GM21619 (cell line): ENCODE results near the gene HOXC10.

Experiments
- ATAC-seq: cut with Tn5 transposase; IDR thresholded peaks from one replicate; pipeline ENCODE4 v1.9.1; 2021; ENCODE audit not compliant: unreplicated experiment

Gene HOXC10

GRCh38 chr12:53964315-53964713 lies 20.6 kb upstream of the HOXC10 start:
- no peak for ATAC-seq

GRCh38 chr12:53965281-53966084 lies 19.5 kb upstream of the HOXC10 start:
- no peak for ATAC-seq

GRCh38 chr12:53966085-53966384 lies 18.9 kb upstream of the HOXC10 start:
- no peak for ATAC-seq

- no peak for ATAC-seq
Observed at GRCh38 chr12:53966385-53967133, 18.4 kb upstream of the HOXC10 start.

- ATAC-seq, result no peak
Observed at GRCh38 chr12:53967421-53967925, 17.5 kb upstream of the HOXC10 start.

- no peak for ATAC-seq
Observed at GRCh38 chr12:53968214-53969127, 16.5 kb upstream of the HOXC10 start.

- no peak for ATAC-seq
Observed at GRCh38 chr12:53969588-53970259, 15.2 kb upstream of the HOXC10 start.

GRCh38 chr12:53970451-53970850 lies 14.5 kb upstream of the HOXC10 start:
- no peak for ATAC-seq

GRCh38 chr12:53971129-53971528 lies 13.8 kb upstream of the HOXC10 start:
- no peak for ATAC-seq

GRCh38 chr12:53971686-53972085 lies 13.3 kb upstream of the HOXC10 start:
- ATAC-seq, result no peak

- ATAC-seq, result no peak
Observed at GRCh38 chr12:53972152-53972702, 12.7 kb upstream of the HOXC10 start.

GRCh38 chr12:53972722-53973235 lies 12.2 kb upstream of the HOXC10 start, which contains the start of gene HOXC11:
Gene HOXC11 (plus strand): TSS chr12:53973126. CDS start chr12:53973242, 116 bp downstream.
- no peak for ATAC-seq

GRCh38 chr12:53973236-53974042 lies 11.5 kb upstream of the HOXC10 start:
- ATAC-seq, result no peak

- ATAC-seq, result no peak
Observed at GRCh38 chr12:53974084-53975063, 10.6 kb upstream of the HOXC10 start, which contains the start of gene HOTAIR. Gene HOTAIR (minus strand): TSS chr12:53974954.

GRCh38 chr12:53975064-53975471 lies 9.9 kb upstream of the HOXC10 start:
- ATAC-seq, result no peak

- ATAC-seq, result no peak
Observed at GRCh38 chr12:53975479-53976152, 9.3 kb upstream of the HOXC10 start.

- ATAC-seq, result no peak
Observed at GRCh38 chr12:53976172-53976822, 8.6 kb upstream of the HOXC10 start.
